HEK293 (cell line): Measurements from ENCODE around the gene CA11.

Source experiments
- BCL11A ChIP-seq: fragments of 450-650 bp; formaldehyde crosslinking; IDR thresholded peaks from 2 replicates; pipeline ENCODE4 v1.5.1; 2016; ENCODE audit warnings: low read depth, missing biosample characterization, missing genetic modification characterization
- EGR2 ChIP-seq: fragments of 450-650 bp; formaldehyde crosslinking; IDR thresholded peaks from 2 replicates; pipeline ENCODE4 v1.5.1; 2016; ENCODE audit warnings: low read depth, missing biosample characterization, missing genetic modification characterization
- KLF9 ChIP-seq: fragments of 450-650 bp; formaldehyde crosslinking; IDR thresholded peaks from 2 replicates; pipeline ENCODE4 v1.5.1; 2016; ENCODE audit warnings: missing biosample characterization, missing genetic modification characterization, low read depth
- MZF1 ChIP-seq: fragments of 450-650 bp; formaldehyde crosslinking; IDR thresholded peaks from 2 replicates; pipeline ENCODE4 v1.5.1; 2017; ENCODE audit warnings: missing biosample characterization, missing genetic modification characterization, borderline replicate concordance
- YY1 ChIP-seq: fragments of 450-650 bp; formaldehyde crosslinking; IDR thresholded peaks from 2 replicates; pipeline ENCODE4 v1.5.1; 2018; ENCODE audit warnings: missing biosample characterization, missing genetic modification characterization
- YY2 ChIP-seq: fragments of 450-650 bp; formaldehyde crosslinking; IDR thresholded peaks from 2 replicates; pipeline ENCODE4 v1.5.1; 2016; ENCODE audit warnings: missing biosample characterization, missing genetic modification characterization
- ZBTB7A ChIP-seq: fragments of 450-650 bp; formaldehyde crosslinking; IDR thresholded peaks from 2 replicates; pipeline ENCODE4 v1.5.1; 2016; ENCODE audit warnings: low read depth, missing biosample characterization, missing genetic modification characterization
- ZFHX2 ChIP-seq: fragments of 450-650 bp; formaldehyde crosslinking; conservative IDR thresholded peaks from 2 replicates; pipeline ENCODE4 v1.5.1; 2016; ENCODE audit warnings: missing biosample characterization, missing genetic modification characterization
- ZFP3 ChIP-seq: fragments of 450-650 bp; formaldehyde crosslinking; IDR thresholded peaks from 2 replicates; pipeline ENCODE4 v1.5.1; 2016; ENCODE audit warnings: low read depth, missing biosample characterization, missing genetic modification characterization
- ZIC2 ChIP-seq: fragments of 450-650 bp; formaldehyde crosslinking; IDR thresholded peaks from 2 replicates; pipeline ENCODE4 v1.5.1; 2016; ENCODE audit warnings: missing biosample characterization, missing genetic modification characterization
- ZNF112 ChIP-seq: fragments of 450-650 bp; formaldehyde crosslinking; IDR thresholded peaks from 2 replicates; pipeline ENCODE4 v1.5.0; 2017; ENCODE audit warnings: missing biosample characterization, missing genetic modification characterization
- ZNF140 ChIP-seq: fragments of 450-650 bp; formaldehyde crosslinking; IDR thresholded peaks from 2 replicates; pipeline ENCODE4 v1.5.1; 2016; ENCODE audit warnings: missing biosample characterization, missing genetic modification characterization
- ZNF366 ChIP-seq: fragments of 450-650 bp; formaldehyde crosslinking; conservative IDR thresholded peaks from 2 replicates; pipeline ENCODE4 v1.5.1; 2016; ENCODE audit warnings: missing biosample characterization, missing genetic modification characterization
- ZNF529 ChIP-seq: fragments of 450-650 bp; formaldehyde crosslinking; IDR thresholded peaks from 2 replicates; pipeline ENCODE4 v1.5.1; 2017; ENCODE audit warnings: missing genetic modification characterization, missing biosample characterization; ENCODE audit not compliant: insufficient replicate concordance
- ZNF624 ChIP-seq: fragments of 450-650 bp; formaldehyde crosslinking; IDR thresholded peaks from 2 replicates; pipeline ENCODE4 v1.5.1; 2017; ENCODE audit warnings: missing biosample characterization, missing genetic modification characterization
- ZNF660 ChIP-seq: fragments of 450-650 bp; IDR thresholded peaks from 2 replicates; pipeline ENCODE4 v1.5.1; 2018; ENCODE audit warnings: missing biosample characterization, mild to moderate bottlenecking, missing genetic modification characterization
- ZNF747 ChIP-seq: fragments of 450-650 bp; formaldehyde crosslinking; IDR thresholded peaks from 2 replicates; pipeline ENCODE4 v1.5.1; 2016; ENCODE audit warnings: missing biosample characterization, missing genetic modification characterization
- ZSCAN16 ChIP-seq: fragments of 450-650 bp; formaldehyde crosslinking; IDR thresholded peaks from 2 replicates; pipeline ENCODE4 v1.5.1; 2016; ENCODE audit warnings: missing biosample characterization, missing genetic modification characterization
- TF ChIP-seq, protein P1 (sequence below): fragments of 450-650 bp; formaldehyde crosslinking; IDR thresholded peaks from 2 replicates; pipeline ENCODE4 v1.5.1; 2016; ENCODE audit warnings: missing biosample characterization, missing genetic modification characterization
- TF ChIP-seq, protein P2 (sequence below): fragments of 450-650 bp; formaldehyde crosslinking; IDR thresholded peaks from 2 replicates; pipeline ENCODE4 v1.5.1; 2017; ENCODE audit warnings: missing biosample characterization, missing genetic modification characterization
- TF ChIP-seq, protein P3 (sequence below): fragments of 450-650 bp; formaldehyde crosslinking; IDR thresholded peaks from 2 replicates; pipeline ENCODE4 v1.5.1; 2016; ENCODE audit warnings: missing biosample characterization, missing genetic modification characterization
- TF ChIP-seq, protein P4 (sequence below): fragments of 450-650 bp; formaldehyde crosslinking; IDR thresholded peaks from 2 replicates; pipeline ENCODE4 v1.5.1; 2016; ENCODE audit warnings: missing biosample characterization, missing genetic modification characterization
- TF ChIP-seq, protein P5 (sequence below): sonication (generic); formaldehyde crosslinking; IDR thresholded peaks from 2 replicates; pipeline ENCODE4 v1.8.1; 2022; ENCODE audit warnings: mild to moderate bottlenecking, moderate library complexity, missing genetic modification reagents
- TF ChIP-seq, protein P6 (sequence below): fragments of 450-650 bp; IDR thresholded peaks from 2 replicates; pipeline ENCODE4 v1.5.1; 2018; ENCODE audit warnings: missing biosample characterization, mild to moderate bottlenecking, missing genetic modification characterization
- TF ChIP-seq, protein P7 (sequence below): IDR thresholded peaks from 2 replicates; pipeline ENCODE4 v1.6.1; 2011; ENCODE audit warnings: mild to moderate bottlenecking, low read depth, low read length, borderline replicate concordance

The CA11 gene

DNA sequence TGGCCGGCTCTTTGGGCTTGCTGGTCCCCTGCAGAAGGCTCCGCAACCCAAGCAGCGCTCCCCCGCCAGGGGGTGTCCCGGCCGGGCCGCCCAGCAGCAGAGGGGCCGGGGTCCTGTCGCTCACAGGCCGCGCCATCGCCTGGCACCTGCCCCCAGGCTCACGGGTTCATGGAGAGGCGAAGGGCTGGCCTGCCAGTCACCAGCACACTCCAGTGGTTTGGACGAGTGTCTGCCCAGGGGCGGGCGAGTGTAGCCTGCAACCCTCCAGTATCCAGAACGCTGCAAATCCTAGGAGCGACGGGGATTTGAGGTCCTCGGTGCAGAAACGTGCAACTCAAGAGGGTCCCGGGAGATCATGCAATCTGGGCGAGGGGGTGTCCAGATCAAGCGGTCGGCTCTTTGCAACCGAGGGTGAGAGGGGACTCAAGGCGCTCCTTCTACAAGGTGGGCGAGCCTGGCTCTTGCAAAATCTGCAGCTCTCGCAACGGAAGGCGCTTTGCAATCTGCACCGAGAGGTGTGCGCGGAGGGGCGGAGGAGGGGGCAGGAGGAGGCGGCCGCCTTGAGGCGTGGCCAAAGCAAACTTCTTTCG, 9.0 kb downstream of the CA11 start, which contains the start of gene DBP (continued):
- TF ChIP-seq, protein P1, sequence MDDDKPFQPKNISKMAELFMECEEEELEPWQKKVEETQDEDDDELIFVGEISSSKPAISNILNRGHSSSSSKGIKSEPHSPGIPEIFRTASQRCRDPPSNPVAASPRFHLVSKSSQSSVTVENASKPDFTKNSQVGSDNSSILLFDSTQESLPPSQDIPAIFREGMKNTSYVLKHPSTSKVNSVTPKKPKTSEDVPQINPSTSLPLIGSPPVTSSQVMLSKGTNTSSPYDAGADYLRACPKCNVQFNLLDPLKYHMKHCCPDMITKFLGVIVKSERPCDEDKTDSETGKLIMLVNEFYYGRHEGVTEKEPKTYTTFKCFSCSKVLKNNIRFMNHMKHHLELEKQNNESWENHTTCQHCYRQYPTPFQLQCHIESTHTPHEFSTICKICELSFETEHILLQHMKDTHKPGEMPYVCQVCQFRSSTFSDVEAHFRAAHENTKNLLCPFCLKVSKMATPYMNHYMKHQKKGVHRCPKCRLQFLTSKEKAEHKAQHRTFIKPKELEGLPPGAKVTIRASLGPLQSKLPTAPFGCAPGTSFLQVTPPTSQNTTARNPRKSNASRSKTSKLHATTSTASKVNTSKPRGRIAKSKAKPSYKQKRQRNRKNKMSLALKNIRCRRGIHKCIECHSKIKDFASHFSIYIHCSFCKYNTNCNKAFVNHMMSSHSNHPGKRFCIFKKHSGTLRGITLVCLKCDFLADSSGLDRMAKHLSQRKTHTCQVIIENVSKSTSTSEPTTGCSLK (tag by site-specific recombination) = no peak
- peak; percentile 43; the same call in 1 of the 2 replicates for TF ChIP-seq MZF1
- TF ChIP-seq ZIC2 = no peak
- no peak for TF ChIP-seq ZNF624 (tag by site-specific recombination)
- TF ChIP-seq, protein P2, sequence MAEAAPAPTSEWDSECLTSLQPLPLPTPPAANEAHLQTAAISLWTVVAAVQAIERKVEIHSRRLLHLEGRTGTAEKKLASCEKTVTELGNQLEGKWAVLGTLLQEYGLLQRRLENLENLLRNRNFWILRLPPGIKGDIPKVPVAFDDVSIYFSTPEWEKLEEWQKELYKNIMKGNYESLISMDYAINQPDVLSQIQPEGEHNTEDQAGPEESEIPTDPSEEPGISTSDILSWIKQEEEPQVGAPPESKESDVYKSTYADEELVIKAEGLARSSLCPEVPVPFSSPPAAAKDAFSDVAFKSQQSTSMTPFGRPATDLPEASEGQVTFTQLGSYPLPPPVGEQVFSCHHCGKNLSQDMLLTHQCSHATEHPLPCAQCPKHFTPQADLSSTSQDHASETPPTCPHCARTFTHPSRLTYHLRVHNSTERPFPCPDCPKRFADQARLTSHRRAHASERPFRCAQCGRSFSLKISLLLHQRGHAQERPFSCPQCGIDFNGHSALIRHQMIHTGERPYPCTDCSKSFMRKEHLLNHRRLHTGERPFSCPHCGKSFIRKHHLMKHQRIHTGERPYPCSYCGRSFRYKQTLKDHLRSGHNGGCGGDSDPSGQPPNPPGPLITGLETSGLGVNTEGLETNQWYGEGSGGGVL (tag by site-specific recombination) = no peak
- peak; percentile 75 for TF ChIP-seq ZFHX2 (tag by site-specific recombination)
- no peak for TF ChIP-seq BCL11A
- TF ChIP-seq ZNF112 (tag by site-specific recombination) = no peak
- TF ChIP-seq EGR2 (tag by site-specific recombination) = peak; percentile 63; the same call in 1 of the 2 replicates
- no peak for TF ChIP-seq ZNF747 (tag by site-specific recombination)
- no peak; the same call in 1 of the 2 replicates for TF ChIP-seq YY2 (tag by site-specific recombination)
- TF ChIP-seq, protein P3, sequence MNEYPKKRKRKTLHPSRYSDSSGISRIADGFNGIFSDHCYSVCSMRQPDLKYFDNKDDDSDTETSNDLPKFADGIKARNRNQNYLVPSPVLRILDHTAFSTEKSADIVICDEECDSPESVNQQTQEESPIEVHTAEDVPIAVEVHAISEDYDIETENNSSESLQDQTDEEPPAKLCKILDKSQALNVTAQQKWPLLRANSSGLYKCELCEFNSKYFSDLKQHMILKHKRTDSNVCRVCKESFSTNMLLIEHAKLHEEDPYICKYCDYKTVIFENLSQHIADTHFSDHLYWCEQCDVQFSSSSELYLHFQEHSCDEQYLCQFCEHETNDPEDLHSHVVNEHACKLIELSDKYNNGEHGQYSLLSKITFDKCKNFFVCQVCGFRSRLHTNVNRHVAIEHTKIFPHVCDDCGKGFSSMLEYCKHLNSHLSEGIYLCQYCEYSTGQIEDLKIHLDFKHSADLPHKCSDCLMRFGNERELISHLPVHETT = no peak
- TF ChIP-seq, protein P4, sequence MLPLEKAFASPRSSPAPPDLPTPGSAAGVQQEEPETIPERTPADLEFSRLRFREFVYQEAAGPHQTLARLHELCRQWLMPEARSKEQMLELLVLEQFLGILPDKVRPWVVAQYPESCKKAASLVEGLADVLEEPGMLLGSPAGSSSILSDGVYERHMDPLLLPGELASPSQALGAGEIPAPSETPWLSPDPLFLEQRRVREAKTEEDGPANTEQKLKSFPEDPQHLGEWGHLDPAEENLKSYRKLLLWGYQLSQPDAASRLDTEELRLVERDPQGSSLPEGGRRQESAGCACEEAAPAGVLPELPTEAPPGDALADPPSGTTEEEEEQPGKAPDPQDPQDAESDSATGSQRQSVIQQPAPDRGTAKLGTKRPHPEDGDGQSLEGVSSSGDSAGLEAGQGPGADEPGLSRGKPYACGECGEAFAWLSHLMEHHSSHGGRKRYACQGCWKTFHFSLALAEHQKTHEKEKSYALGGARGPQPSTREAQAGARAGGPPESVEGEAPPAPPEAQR (tag by site-specific recombination) = no peak
- no peak for TF ChIP-seq ZNF140 (tag by site-specific recombination)
- TF ChIP-seq ZNF660 = 0 out of 2 replicates have a peak, but pooled peaks have one; percentile 30
- peak; percentile 48 for TF ChIP-seq ZNF366
- TF ChIP-seq ZFP3 (tag by site-specific recombination) = no peak
- TF ChIP-seq, protein P5, sequence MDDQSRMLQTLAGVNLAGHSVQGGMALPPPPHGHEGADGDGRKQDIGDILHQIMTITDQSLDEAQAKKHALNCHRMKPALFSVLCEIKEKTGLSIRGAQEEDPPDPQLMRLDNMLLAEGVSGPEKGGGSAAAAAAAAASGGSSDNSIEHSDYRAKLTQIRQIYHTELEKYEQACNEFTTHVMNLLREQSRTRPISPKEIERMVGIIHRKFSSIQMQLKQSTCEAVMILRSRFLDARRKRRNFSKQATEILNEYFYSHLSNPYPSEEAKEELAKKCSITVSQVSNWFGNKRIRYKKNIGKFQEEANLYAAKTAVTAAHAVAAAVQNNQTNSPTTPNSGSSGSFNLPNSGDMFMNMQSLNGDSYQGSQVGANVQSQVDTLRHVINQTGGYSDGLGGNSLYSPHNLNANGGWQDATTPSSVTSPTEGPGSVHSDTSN (CRISPR knock-in tag) = no peak
- TF ChIP-seq ZBTB7A (tag by site-specific recombination) = peak; percentile 71; the same call in 1 of the 2 replicates
- TF ChIP-seq, protein P6, sequence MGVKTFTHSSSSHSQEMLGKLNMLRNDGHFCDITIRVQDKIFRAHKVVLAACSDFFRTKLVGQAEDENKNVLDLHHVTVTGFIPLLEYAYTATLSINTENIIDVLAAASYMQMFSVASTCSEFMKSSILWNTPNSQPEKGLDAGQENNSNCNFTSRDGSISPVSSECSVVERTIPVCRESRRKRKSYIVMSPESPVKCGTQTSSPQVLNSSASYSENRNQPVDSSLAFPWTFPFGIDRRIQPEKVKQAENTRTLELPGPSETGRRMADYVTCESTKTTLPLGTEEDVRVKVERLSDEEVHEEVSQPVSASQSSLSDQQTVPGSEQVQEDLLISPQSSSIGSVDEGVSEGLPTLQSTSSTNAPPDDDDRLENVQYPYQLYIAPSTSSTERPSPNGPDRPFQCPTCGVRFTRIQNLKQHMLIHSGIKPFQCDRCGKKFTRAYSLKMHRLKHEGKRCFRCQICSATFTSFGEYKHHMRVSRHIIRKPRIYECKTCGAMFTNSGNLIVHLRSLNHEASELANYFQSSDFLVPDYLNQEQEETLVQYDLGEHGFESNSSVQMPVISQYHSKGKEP = peak; percentile 94
- no peak for TF ChIP-seq YY1 (tag by site-specific recombination)
- peak; percentile 26; the same call in 1 of the 2 replicates for TF ChIP-seq ZSCAN16
- TF ChIP-seq, protein P7, sequence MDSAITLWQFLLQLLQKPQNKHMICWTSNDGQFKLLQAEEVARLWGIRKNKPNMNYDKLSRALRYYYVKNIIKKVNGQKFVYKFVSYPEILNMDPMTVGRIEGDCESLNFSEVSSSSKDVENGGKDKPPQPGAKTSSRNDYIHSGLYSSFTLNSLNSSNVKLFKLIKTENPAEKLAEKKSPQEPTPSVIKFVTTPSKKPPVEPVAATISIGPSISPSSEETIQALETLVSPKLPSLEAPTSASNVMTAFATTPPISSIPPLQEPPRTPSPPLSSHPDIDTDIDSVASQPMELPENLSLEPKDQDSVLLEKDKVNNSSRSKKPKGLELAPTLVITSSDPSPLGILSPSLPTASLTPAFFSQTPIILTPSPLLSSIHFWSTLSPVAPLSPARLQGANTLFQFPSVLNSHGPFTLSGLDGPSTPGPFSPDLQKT = no peak
- TF ChIP-seq ZNF529 = no peak
- TF ChIP-seq KLF9 (tag by site-specific recombination) = peak; percentile 56; the same call in 1 of the 2 replicates
